GM21786 (cell line): ENCODE data around the gene KCNJ16.

Source experiments
- ATAC-seq: cut with Tn5 transposase; IDR thresholded peaks from one replicate; pipeline ENCODE4 v1.9.1; 2021; ENCODE audit not compliant: unreplicated experiment

The KCNJ16 gene

DNA sequence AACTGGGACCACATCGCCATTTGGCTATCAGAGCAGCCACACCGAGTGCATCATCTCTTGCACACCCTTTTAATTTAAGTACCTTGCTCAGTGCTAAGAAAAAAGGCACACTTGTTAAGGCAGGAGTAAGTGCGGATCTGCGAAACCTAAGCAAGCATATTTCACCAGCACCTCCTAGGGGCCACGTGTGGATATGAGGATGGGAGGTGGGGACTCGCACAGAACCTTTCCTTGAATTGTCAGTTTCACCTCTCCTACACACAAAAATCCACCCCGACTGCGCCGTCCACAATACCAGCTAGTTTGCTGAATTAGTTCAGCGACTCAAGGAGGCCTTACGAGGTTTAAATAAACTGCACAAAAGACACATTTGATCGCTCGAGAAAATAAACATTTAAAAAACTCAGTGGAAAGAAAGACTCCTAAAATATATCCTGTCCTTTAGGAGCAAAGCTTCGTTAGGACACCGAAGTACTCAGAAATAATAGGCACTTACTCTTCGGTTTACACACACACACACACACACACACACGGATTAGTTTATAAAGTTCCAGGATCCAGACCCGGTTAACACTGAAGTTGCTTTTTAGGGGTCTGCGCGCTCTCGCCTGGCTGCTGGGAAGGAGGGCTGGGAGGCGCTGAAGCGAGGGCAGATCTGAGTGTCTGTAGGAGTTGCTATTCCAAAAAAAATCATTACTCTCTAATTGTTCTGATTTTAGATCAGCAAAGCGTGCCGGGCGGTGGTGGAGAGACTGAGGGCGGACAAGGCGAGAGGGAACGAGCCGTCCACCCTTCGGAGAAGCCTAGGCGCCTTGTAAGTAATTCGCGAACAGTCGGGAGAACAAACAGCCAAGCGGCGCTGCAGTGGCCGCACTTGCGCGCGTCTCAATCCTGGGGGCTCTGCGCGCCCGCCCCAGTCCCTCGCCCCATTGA lies 93.3 kb downstream of the KCNJ16 start:
- ATAC-seq, result peak; percentile 27

GRCh38 chr17:70168977-70169708 lies 94.1 kb downstream of the KCNJ16 start, which contains the start of gene KCNJ2:
TSS of gene KCNJ2 (plus strand) at chr17:70169532. CDS start at chr17:70175040, 5,508 bp downstream.
- ATAC-seq, result peak; percentile 82

- no peak for ATAC-seq
Measured at GRCh38 chr17:70169709-70170597, 94.9 kb downstream of the KCNJ16 start.

DNA sequence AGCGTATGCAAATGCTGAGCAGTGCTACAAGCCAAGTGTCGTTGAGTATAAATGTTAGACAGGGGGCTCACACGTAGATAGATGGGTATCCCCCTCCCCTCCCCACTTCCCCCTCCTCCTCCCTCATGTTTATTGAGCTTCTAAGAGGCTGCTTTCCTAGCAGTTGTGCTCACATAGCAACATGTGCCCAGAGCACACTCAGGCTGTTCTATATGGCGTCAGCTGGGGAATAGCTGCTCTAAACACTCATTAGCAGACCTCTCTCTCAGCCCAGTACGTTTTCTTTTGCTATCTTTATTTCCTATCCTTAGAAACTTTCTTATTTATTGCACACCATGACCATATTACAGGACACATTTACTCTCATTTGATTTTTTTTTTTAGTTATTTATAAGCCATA lies 96.1 kb downstream of the KCNJ16 start:
- no peak for ATAC-seq

DNA sequence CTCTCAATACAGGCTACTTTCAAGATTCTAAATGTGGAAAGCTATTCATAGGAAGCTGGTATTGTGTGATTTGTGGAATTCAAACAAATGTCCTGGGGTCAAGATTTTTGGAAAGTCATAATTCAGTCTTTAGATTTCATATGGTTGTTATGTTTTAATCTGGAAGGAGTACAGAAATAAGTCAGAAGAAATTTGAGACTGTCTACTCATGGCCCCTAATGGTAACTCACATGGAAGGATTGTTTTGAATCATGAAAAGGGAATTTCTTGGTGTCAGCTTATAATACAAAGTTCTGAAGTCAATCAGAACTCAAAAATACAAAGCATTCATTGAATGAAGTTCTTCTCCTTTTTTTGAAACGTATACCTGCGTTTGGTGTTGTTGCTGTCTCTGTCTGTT lies 97.4 kb downstream of the KCNJ16 start:
- ATAC-seq, result no peak

GRCh38 chr17:70172923-70173322 lies 97.9 kb downstream of the KCNJ16 start:
- no peak for ATAC-seq

- no peak for ATAC-seq
Measured at GRCh38 chr17:70173681-70174080, 98.7 kb downstream of the KCNJ16 start.

DNA sequence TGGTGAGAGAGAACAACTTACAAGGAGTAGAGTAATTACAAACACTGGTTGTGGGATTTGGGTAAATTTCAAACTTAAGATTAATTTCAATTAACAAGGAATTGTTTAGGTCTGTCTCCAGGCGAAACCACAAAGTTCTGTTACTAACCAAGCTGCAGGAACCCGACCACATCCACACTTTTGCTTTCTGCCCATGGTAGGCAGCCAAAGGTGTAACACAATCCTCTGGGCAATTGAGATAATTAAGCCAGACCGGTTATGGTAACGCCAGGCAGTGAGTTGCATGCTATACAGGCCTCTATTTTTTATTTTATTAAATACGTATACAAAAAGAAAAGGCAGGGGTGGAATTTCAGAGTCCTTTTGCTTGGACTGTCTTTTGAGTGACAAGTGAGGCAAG lies 106.4 kb downstream of the KCNJ16 start:
- ATAC-seq, result no peak

DNA sequence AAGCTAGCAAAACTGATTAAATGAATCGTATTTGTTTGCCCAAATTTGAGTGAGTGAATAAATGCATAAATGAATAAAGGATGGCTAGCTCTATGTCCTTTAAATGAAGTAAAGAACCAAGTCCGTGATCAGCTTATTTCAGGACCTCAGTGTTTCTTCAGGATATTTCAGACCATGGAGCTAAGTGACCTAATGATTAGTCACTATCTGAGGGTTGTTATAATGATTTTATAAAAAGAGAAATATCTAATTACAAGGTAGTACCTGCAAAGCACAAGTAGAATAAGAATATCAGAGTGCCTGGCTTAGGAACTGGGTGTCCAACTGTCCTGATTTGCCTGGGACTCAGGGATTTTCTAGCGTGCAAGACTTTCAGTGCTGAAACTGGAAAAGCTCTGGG lies 106.8 kb downstream of the KCNJ16 start:
- ATAC-seq, result no peak

DNA sequence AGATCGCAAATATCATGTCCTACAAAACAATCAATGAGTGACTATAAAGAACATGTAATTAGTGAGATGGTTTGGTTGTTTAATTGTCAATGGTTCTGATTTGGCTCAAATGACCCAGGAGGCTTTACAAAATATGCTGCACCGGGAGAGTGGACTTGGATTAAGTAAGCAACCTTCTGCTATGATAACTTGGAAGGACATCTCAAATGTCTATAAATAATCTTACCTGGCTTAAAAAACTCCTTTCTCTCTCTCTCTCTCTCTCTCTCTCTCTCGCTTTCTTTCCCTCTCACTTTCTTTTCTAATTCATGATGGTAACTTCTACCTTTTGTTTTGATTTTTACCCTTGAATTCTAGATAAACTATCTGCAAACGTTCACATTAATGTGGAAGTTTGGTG lies 108.5 kb downstream of the KCNJ16 start:
- ATAC-seq, result no peak

DNA sequence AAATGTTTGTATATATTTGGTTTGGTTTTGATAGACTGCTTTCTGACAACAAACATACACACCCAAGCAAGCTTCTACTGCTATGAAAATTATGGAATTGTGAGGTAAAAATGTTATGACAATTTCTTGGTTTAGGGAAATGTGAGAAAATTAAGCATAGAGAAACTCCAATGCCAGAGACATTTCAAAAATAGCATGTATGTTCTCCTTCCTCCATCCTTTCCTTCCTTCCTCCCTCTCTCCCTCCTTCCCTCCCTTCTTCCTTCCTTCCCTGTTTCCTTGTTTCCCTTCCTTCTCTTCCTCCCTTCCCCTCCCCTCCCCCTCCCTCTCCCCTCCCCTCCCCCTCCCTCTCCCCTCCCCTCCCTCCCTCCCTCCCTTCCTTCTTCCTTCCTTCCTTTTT lies 109.2 kb downstream of the KCNJ16 start:
- ATAC-seq, result no peak

DNA sequence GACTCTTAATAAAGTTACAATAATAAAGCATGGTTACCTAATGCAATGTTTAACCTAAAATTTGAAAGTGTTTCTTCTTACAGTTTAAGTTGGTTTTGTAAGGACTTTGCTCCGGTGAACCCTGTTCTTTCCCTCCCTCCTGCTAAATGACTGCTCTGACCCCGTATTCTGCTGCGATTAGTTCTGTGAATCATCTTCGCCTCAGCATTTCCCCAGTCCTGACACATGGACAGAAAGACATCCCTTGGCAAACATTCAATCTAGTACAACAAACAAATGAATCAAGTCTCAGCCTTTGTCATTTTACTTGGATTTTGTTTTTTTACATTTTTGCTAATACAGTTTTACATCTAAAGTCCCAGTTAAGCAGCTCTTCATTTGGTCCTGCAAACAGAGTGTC lies 109.7 kb downstream of the KCNJ16 start:
- no peak for ATAC-seq
